GM12865 (cell line): ENCODE data around the gene CLEC3A.

Source experiments
- DNase-seq: peaks from one replicate; pipeline ENCODE4 v3.0.0; 2010; ENCODE audit warnings: low read depth
- H3K4me3 ChIP-seq: 2 replicates; pipeline ENCODE4 v1.5.1; 2011; ENCODE audit warnings: mild to moderate bottlenecking, low read depth, low read length, control low read depth
- CTCF ChIP-seq: IDR thresholded peaks from 2 replicates; pipeline ENCODE4 v1.5.1; 2011; ENCODE audit warnings: low read length, control low read depth, low read depth, inconsistent platforms; ENCODE audit not compliant: insufficient read depth; ENCODE audit errors: missing control alignments

Gene CLEC3A, protein sequence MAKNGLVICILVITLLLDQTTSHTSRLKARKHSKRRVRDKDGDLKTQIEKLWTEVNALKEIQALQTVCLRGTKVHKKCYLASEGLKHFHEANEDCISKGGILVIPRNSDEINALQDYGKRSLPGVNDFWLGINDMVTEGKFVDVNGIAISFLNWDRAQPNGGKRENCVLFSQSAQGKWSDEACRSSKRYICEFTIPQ

DNA sequence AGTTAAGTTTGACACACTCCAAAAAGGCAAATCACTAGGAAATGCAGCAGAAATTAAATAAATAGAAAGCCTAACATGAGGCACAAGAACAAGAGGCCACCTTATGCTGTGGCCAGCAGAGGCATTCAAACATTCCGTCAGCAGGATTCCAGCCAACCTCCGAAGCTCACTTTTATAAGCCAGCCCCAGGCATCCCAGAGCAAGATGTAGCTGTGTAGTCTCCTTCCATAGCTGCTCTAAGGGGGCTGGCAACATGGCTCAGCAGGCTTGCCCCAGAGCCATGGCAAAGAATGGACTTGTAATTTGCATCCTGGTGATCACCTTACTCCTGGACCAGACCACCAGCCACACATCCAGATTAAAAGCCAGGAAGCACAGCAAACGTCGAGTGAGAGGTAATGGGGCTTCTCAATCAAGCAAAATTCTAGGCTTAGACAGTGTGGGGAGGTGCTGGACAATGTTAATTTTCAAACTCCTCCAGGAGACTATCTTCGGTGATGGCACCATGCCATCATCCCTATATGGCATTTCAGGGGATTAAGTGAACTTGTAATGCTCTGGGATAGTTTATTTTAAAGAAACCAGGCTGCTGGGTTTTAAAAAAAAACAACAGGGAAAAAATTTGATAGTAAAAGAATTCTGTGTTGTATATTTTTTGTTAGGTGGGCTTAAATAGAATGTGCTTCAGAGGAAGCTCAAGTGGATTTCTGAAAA lies at the start of gene CLEC3A:
CLEC3A (plus strand) TSS at position 202 of the 714 bp plus-strand sequence; CDS start at position 281, 79 bp downstream.
- no peak for DNase-seq
- no peak for TF ChIP-seq CTCF
- no peak within 1 kb of the TSS for H3K4me3 ChIP-seq

DNA sequence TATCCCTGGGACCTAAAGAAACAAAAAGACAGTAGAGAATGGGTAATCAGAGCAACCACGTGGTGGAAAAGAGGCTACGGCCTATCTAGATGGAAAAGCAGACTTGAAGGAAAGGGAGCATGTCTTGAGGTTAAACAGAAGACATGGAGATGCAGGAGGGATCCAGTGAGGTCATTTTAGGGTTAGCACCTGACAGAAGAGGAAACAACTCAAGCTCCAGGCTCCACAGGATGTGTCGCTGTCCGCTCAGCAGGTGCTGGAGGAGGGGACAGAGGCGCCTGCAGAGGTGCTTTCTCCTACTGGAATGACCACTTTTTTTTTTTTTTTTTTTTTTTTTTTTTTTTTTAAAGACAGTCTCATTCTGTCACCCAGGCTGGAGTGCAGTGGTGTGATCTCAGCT lies 47.5 kb upstream of the CLEC3A start:
- no peak overlapping the region for H3K4me3 ChIP-seq
- TF ChIP-seq CTCF = no peak
- peak; percentile 21 for DNase-seq

GRCh38 chr16:77975942-77976341 lies 46.4 kb upstream of the CLEC3A start:
- H3K4me3 ChIP-seq = no peak overlapping the region
- no peak for DNase-seq
- no peak for TF ChIP-seq CTCF

DNA sequence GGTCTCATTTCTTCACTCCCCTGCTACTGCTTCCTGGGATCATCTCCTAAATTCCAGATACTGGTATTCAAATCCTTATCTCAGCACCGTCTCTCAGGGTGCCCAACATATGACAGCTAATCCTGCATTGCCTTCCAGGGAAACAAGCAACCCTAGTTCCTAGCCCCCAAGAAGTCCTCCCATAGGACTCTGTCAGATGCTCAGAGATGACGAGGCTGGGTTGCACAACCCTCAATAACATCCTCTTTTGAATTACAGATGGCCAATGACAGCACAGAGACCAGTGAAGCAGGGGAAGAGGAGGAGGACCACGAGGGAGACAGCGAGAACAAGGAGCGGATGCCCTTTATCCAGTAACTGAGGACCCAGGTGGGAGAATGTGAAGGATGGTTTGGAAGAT lies 45.0 kb upstream of the CLEC3A start:
- no peak for DNase-seq
- H3K4me3 ChIP-seq = no peak overlapping the region
- TF ChIP-seq CTCF = no peak

GRCh38 chr16:77985111-77985510 lies 37.2 kb upstream of the CLEC3A start:
- no peak for TF ChIP-seq CTCF
- no peak overlapping the region for H3K4me3 ChIP-seq
- DNase-seq = no peak

DNA sequence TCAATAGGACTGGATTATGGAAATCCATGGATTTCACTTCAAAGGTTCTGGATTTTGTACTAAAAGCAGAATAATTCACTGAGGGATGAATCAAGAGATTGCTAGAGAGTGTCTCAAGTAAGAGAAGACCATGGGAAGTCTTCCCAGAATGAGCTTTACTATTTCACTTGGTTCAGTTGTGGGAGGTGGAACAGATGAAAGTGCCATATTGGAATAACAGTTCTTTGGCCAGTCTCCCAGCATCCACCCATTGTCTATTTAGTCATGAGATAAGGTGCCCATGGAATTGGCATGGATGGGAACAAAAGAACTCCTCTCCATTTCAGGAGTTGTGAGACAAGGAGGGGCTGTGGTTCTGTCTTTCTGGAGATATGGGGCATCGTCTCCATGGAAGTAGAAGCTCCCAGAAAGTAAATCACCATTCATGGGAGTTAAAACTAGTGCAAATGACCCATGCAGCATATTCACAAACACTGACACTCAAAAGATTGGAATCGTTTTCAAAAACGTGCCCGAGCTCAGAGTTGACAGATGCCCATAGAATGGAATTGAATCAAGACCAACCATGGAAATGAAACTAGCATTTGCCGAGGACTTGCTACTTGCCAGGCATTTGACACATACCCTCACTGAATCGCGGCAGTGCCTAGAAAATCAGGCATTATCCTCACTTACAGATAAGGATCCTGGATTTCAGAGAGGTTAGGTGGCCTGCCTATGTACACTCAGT lies 36.2 kb upstream of the CLEC3A start:
- DNase-seq = no peak
- H3K4me3 ChIP-seq = no peak overlapping the region
- no peak for TF ChIP-seq CTCF
